SK-N-SH treated with all-trans-retinoic acid at 6 μM for 48 hours (cell line): ENCODE results near the gene CSH1.
"Not testable (repeated sequence)": the region's sequence is repeated elsewhere in the genome, so short reads cannot be mapped to it uniquely, and the experiment has no call there.

ENCODE experiments used
- ATAC-seq: fragments of 200-7000 bp; cut with Tn5 transposase; 3 replicates; pipeline ENCODE4 v1.9.1; 2020; ENCODE audit warnings: mild to moderate bottlenecking, moderate library complexity
- ARNTL ChIP-seq: fragments of 450-650 bp; formaldehyde crosslinking; IDR thresholded peaks from 2 replicates; pipeline ENCODE4 v1.5.0; 2020; ENCODE audit warnings: low read depth, mild to moderate bottlenecking, moderate library complexity, borderline replicate concordance
- CREB5 ChIP-seq: fragments of 250-450 bp; sonication (Bioruptor Pico); IDR thresholded peaks from 2 replicates; pipeline ENCODE4 v1.5.1; 2020; ENCODE audit warnings: low read depth, mild to moderate bottlenecking, moderate library complexity
- CSDC2 ChIP-seq: fragments of 250-450 bp; sonication (Bioruptor Pico); IDR thresholded peaks from 2 replicates; pipeline ENCODE4 v1.5.0; 2020; ENCODE audit warnings: mild to moderate bottlenecking, moderate library complexity
- CSRNP3 ChIP-seq: fragments of 250-450 bp; sonication (Bioruptor Pico); IDR thresholded peaks from 2 replicates; pipeline ENCODE4 v1.5.1; 2021; ENCODE audit warnings: mild to moderate bottlenecking, moderate library complexity
- GLIS3 ChIP-seq: fragments of 250-450 bp; sonication (Bioruptor Pico); IDR thresholded peaks from 2 replicates; pipeline ENCODE4 v1.5.0; 2020; ENCODE audit warnings: mild to moderate bottlenecking, moderate library complexity
- OSR1 ChIP-seq: fragments of 250-450 bp; sonication (Bioruptor Pico); IDR thresholded peaks from 2 replicates; pipeline ENCODE4 v1.8.0; 2022; ENCODE audit warnings: moderate library complexity, mild to moderate bottlenecking, inconsistent platforms
- POU6F1 ChIP-seq: fragments of 250-450 bp; sonication (Bioruptor Pico); IDR thresholded peaks from 2 replicates; pipeline ENCODE4 v1.8.0; 2021; ENCODE audit warnings: low read depth, mild to moderate bottlenecking, moderate library complexity, borderline replicate concordance
- PPARA ChIP-seq: fragments of 250-450 bp; sonication (Bioruptor Pico); IDR thresholded peaks from 2 replicates; pipeline ENCODE4 v1.5.0; 2020; ENCODE audit warnings: mild to moderate bottlenecking, borderline replicate concordance
- RARB ChIP-seq: fragments of 250-450 bp; sonication (Bioruptor Pico); IDR thresholded peaks from 2 replicates; pipeline ENCODE4 v1.8.0; 2021; ENCODE audit warnings: mild to moderate bottlenecking, moderate library complexity
- SNAI2 ChIP-seq: fragments of 250-450 bp; sonication (Bioruptor Pico); IDR thresholded peaks from 2 replicates; pipeline ENCODE4 v1.5.0; 2020; ENCODE audit warnings: mild to moderate bottlenecking, moderate library complexity
- TCF4 ChIP-seq: fragments of 250-450 bp; sonication (Bioruptor Pico); IDR thresholded peaks from 2 replicates; pipeline ENCODE4 v1.8.0; 2021; ENCODE audit warnings: mild to moderate bottlenecking, moderate library complexity, borderline replicate concordance
- TOX ChIP-seq: fragments of 250-450 bp; sonication (Bioruptor Pico); IDR thresholded peaks from 2 replicates; pipeline ENCODE4 v1.8.0; 2021; ENCODE audit warnings: mild to moderate bottlenecking, moderate library complexity, borderline replicate concordance
- ZFP3 ChIP-seq: fragments of 250-450 bp; sonication (Bioruptor Pico); IDR thresholded peaks from 2 replicates; pipeline ENCODE4 v1.5.0; 2020; ENCODE audit warnings: mild to moderate bottlenecking, moderate library complexity
- ZFP30 ChIP-seq: fragments of 450-650 bp; formaldehyde crosslinking; IDR thresholded peaks from 2 replicates; pipeline ENCODE4 v1.5.0; 2022; ENCODE audit warnings: mild to moderate bottlenecking, moderate library complexity
- ZNF565 ChIP-seq: fragments of 450-650 bp; formaldehyde crosslinking; conservative IDR thresholded peaks from 2 replicates; pipeline ENCODE4 v1.5.0; 2020; ENCODE audit warnings: low read depth, mild to moderate bottlenecking, moderate library complexity
- ZNF8 ChIP-seq: fragments of 450-650 bp; formaldehyde crosslinking; IDR thresholded peaks from 2 replicates; pipeline ENCODE4 v1.5.0; 2020; ENCODE audit warnings: mild to moderate bottlenecking, moderate library complexity

CSH1 gene

GRCh38 chr17:63916566-63917185 is 20.3 kb upstream of the CSH1 start:
- TF ChIP-seq TCF4 (CRISPR knock-in tag) (no peak), SNAI2 (CRISPR knock-in tag) (no peak), ZNF565 (CRISPR knock-in tag) (no peak), PPARA (no peak), TOX (CRISPR knock-in tag) (no peak), CSRNP3 (CRISPR knock-in tag) (no peak), GLIS3 (CRISPR knock-in tag) (no peak)
- ATAC-seq, result no peak

- ATAC-seq, result not testable (repeated sequence)
These were observed 19.4 kb upstream of the CSH1 start for GRCh38 chr17:63915753-63916152.

GRCh38 chr17:63914471-63914870 is 18.1 kb upstream of the CSH1 start:
- TF ChIP-seq ZNF565 (CRISPR knock-in tag) (no peak), POU6F1 (CRISPR knock-in tag) (no peak), CSRNP3 (CRISPR knock-in tag) (no peak), RARB (CRISPR knock-in tag) (no peak), OSR1 (CRISPR knock-in tag) (no peak), ZFP30 (CRISPR knock-in tag) (no peak), TCF4 (CRISPR knock-in tag) (no peak), ARNTL (CRISPR knock-in tag) (no peak), CREB5 (CRISPR knock-in tag) (no peak), PPARA (no peak), TOX (CRISPR knock-in tag) (no peak), ZNF8 (no peak), SNAI2 (CRISPR knock-in tag) (no peak), CSDC2 (no peak), GLIS3 (CRISPR knock-in tag) (no peak)
- TF ChIP-seq, all 23 proteins: peak for 0
- no peak for ATAC-seq

- peak; percentile 79 for ATAC-seq
- no peak for TF ChIP-seq CSRNP3 (CRISPR knock-in tag)
- no peak for TF ChIP-seq ZFP3 (CRISPR knock-in tag)
- no peak for TF ChIP-seq CREB5 (CRISPR knock-in tag)
- no peak for TF ChIP-seq GLIS3 (CRISPR knock-in tag)
These were observed 15.3 kb upstream of the CSH1 start for GRCh38 chr17:63911657-63912100.
